Smooth muscle cell of the brain vasculature (primary cell): Measurements from ENCODE around the gene MUC5B.

Experiments
- DNase-seq: peaks from one replicate; pipeline ENCODE4 v3.0.0-alpha.2; 2012; ENCODE audit warnings: low read depth, low spot score

Gene MUC5B

DNA sequence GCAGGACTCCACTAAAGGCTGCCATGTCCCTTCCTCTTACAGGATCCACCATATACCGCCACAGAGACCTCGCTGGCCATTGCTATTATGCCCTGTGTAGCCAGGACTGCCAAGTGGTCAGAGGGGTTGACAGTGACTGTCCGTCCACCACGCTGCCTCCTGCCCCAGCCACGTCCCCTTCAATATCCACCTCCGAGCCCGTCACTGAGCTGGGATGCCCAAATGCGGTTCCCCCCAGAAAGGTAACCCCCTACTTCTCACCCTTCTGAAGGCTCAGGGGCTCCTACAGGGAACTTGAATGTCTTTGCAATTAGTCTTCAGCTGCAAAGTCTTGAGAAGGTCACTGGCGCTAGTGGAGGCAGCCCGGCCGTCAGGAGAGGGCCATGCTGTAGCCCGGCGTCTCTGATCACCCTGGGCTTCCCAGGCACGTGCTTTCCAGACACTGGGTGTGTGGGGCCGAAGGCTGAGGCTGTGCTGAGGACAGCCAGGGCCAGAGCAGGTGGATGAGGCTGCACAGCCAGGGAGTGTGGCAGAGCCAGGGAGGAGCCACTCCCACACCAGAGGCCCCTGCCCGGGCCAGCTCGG is 30.0 kb upstream of the MUC5B start:
- no peak for DNase-seq

DNA sequence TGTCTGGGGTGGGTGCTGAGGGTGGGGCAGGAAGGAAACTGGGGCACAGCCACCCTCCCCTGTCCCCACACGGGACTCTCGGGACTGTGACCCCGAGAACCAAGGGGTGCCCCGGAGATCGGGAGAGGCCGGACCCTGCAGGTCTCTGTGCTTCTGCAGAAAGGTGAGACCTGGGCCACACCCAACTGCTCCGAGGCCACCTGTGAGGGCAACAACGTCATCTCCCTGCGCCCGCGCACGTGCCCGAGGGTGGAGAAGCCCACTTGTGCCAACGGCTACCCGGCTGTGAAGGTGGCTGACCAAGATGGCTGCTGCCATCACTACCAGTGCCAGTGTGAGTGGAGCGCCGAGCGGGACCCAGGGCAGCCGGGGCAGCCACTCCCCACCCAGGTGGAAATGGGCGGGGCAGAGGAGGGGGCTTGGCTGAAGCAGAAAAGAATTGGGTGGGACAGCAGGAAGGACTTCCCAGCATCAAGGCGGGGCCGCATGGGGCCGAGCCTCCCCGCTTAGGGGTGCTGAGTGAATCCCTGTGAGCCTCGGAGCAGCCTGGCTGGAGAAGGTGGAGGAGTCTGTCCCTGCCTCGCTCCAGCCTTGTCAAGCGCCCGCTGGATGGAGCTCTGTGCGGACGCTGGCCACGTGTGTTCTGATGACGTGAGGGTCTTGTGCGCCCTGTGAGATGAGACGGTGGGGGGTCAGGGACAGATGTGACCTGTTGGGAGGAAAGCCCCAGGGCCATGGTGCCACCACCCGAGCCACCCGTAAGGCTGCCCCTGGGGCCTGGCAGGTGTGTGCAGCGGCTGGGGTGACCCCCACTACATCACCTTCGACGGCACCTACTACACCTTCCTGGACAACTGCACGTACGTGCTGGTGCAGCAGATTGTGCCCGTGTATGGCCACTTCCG is 29.3 kb upstream of the MUC5B start:
- no peak for DNase-seq

DNA sequence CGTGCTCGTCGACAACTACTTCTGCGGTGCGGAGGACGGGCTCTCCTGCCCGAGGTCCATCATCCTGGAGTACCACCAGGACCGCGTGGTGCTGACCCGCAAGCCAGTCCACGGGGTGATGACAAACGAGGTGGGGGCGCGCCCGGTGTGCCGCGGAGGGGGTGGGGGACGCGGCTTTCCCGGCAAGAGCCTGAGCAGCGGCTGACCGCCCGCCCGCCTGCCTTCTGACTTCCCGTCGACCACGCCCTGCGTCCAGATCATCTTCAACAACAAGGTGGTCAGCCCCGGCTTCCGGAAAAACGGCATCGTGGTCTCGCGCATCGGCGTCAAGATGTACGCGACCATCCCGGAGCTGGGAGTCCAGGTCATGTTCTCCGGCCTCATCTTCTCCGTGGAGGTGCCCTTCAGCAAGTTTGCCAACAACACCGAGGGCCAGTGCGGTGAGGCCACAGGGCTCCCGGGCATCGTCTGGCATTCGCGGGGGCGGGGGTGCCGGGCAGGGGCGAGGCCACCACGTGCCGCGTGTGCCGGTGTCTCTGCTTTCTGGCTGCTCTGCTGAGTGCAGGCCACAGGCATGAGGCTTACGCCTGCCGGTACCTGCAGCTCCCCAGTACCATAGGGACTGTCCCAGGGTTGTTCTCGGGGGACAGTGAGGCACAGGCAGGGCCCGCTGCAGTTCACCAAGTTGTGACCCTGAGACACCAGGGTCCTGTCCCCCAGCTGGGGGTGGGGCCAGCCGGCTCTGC is 28.5 kb upstream of the MUC5B start:
- DNase-seq, result no peak

DNA sequence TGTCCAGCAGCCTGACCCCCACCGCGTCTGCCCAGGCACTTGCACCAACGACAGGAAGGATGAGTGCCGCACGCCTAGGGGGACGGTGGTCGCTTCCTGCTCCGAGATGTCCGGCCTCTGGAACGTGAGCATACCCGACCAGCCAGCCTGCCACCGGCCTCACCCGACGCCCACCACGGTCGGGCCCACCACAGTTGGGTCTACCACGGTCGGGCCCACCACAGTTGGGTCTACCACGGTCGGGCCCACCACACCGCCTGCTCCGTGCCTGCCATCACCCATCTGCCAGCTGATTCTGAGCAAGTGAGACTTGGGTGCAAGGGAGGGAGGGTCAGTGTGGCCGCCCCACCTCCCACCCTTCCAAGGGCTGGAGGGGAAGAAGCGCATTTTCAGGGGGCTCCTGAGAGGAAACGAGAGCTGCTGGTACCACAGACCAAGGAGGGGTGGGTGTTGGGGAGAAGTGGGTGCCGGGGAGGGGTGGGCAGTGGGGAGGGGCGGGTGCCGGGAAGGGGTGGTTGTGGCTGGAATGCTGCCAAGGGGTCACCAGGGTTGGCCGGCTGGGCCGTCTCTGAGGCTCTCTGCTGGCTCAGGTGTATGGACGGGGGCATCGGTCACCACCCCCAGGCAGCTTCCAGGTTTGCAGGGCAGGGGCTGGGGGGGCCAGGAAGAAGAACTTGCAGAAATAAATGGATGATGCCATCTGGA is 27.7 kb upstream of the MUC5B start:
- no peak for DNase-seq

DNA sequence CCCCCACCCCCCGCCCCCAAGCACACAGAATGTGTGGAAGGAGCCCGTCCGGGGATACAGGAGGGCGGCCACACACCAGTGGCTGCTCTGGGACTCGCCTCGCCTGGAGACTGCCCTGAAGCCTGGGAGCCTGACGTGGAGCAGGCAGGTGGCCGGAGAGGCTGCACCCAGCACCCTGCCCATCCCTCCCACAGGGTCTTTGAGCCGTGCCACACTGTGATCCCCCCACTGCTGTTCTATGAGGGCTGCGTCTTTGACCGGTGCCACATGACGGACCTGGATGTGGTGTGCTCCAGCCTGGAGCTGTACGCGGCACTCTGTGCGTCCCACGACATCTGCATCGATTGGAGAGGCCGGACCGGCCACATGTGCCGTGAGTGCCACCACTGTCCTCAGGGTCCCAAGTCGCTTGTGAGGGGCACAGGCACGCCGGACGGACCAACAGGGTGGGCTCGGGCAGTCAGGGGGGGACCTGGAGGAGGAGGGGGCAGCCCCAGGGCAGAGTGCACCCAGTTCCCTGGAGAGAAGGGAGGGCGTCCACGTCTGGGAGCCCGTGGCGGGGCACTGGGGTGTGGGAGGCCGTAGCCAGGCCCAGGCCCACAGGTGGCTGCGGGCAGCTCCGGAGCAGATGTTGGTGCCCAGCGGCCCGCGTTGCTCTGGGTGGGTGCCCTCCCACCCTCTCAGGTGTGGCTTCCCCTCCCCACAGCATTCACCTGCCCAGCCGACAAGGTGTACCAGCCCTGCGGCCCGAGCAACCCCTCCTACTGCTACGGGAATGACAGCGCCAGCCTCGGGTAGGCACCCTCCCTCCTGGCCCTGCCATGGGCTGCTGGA is 27.0 kb upstream of the MUC5B start:
- no peak for DNase-seq

DNA sequence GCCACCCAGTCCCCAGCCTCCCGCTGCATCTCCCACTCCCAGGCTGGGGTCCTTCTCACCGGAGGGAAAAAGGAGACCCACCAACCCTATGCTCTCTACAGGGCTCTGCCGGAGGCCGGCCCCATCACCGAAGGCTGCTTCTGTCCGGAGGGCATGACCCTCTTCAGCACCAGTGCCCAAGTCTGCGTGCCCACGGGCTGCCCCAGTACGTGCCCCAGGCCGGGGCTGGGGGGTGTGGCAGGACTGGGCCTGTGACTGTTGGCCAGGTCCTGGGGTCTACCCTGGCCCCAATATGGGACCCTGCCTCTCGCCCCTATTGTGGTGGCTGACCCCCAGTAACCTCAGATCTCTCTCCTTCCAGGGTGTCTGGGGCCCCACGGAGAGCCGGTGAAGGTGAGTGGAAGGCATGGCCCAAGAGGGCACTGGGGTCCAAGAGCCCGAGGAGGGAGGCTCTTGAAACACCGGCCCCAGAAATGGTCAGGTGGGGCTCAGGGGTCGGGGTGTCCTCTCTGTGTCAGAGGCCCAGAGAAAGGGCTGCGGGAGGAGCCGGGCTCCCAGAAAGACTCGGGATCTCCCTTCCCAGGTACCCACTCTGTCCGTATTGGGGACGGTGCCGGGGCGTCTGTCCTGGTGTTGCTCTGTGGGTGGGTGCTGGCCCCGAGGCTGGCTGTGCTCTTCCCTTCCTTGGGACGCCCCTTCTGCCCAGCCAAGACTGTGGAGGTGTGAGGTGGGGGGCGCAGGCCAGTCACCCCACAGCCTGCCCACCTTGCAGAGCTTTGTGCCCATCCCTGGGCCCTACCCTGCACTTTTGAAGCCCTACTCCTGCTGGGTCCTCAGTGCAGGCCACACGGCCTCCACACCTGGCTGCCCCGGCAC is 26.1 kb upstream of the MUC5B start:
- DNase-seq, result no peak

DNA sequence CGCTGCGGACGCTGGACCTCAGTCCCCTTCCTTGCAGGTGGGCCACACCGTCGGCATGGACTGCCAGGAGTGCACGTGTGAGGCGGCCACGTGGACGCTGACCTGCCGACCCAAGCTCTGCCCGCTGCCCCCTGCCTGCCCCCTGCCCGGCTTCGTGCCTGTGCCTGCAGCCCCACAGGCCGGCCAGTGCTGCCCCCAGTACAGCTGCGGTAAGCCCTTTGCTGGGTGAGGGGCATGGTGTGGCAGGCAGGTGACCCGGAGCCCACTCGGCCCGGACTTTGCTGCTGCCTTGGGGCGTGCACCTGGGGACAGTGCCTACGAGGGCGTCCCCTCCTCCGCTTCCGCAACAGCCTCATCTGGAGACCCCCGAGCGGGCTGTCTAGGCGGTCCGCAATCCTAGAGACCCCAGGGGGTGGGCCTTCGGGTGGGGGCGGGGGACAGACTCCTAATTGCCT is 25.4 kb upstream of the MUC5B start:
- no peak for DNase-seq

DNA sequence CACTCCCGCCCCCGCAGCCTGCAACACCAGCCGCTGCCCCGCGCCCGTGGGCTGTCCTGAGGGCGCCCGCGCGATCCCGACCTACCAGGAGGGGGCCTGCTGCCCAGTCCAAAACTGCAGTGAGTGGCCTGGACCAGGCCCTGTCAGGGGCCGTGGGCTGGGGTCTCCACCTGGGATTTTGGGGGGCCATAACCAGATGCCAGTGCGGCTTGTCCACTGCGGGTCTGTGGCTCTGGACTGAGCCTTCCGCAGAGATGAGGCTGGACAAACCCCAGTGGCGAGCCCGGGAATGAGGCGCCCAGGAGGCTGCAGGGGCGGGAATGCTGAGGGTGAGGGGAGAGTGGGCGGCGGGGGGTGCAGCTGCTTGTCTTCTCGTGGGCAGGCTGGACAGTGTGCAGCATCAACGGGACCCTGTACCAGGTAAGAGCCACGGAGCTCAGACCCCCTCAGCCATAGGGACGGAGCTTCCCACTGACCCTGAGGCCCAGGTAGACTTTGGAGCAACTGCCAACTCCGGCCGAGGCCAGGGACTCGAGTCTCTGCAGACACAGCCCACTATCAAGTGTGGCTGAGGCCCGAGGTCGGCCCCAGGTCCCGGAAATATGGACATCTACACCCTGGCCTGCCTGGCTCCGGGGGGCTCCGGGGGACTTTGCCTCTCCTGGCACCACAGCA is 24.8 kb upstream of the MUC5B start:
- no peak for DNase-seq

DNA sequence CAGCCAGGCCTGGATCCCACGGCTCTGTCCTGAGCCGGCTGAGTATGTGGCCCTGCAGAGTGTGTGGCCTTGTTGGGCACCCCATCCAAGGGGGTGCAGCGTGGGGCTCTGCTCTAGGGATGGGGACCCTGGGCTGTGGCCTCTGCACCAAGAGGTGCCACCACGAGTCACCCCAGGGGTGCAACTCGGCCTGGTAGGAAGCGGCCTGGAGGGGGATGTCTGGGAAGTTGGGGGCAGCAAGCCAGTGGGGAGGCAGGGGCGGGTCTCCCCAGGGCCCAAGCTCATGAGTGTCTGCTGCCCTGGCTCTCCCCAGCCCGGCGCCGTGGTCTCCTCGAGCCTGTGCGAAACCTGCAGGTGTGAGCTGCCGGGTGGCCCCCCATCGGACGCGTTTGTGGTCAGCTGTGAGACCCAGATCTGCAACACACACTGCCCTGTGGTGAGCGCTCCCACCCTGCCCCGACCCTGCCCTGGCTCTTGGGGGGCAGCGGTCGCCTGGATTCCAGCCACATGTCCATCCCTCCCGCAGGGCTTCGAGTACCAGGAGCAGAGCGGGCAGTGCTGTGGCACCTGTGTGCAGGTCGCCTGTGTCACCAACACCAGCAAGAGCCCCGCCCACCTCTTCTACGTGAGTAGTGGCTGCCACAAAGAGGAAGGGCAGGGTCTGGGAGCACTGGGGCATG is 24.2 kb upstream of the MUC5B start:
- DNase-seq, result no peak

DNA sequence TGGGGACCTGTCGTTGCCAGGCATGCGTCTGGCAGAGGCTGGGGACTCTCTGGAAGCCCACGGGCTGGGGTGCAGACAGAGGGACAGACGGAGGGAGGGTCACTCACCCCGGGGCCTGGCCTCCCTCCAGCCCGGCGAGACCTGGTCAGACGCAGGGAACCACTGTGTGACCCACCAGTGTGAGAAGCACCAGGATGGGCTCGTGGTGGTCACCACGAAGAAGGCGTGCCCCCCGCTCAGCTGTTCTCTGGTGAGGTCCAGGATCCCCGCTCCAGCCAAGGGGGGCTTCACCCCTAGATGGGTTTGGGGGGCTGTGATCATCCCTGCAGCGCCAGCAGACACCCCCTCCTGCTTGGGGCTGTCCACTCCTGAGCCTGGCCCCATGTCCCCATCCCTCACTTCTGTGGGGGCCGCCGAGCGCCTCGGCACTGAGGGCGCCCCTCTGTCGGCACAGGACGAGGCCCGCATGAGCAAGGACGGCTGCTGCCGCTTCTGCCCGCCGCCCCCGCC is 23.6 kb upstream of the MUC5B start:
- DNase-seq, result no peak

DNA sequence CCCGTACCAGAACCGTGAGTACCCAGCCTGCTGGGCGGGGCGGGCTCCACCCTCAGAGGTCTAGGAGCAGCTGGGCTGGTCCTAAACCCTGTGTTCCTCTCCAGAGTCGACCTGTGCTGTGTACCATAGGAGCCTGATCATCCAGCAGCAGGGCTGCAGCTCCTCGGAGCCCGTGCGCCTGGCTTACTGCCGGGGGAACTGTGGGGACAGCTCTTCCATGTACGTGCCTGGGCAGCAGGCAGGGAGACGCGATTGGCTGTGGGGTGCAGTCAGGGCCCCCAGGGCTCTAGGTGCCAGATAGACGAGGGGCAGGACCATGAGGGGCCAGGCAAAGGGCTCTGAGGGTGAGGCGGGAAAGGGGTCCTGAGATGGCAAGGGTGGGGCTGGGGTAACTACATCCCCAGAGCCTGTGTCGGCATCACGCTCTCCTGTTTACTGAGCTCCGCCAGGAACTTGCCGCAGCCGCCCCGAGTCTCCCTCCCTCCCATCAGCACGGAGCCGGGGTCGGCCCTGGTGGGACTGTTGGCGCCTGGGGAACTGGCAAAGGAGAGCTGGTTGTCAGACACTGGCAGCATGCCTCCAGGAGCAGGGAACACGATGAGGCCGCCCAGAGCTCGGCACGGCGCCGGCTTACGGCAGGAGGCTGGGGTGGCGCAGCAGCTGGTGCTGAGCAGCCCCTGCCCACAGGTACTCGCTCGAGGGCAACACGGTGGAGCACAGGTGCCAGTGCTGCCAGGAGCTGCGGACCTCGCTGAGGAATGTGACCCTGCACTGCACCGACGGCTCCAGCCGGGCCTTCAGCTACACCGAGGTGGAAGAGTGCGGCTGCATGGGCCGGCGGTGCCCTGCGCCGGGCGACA is 22.9 kb upstream of the MUC5B start:
- DNase-seq, result no peak

DNA sequence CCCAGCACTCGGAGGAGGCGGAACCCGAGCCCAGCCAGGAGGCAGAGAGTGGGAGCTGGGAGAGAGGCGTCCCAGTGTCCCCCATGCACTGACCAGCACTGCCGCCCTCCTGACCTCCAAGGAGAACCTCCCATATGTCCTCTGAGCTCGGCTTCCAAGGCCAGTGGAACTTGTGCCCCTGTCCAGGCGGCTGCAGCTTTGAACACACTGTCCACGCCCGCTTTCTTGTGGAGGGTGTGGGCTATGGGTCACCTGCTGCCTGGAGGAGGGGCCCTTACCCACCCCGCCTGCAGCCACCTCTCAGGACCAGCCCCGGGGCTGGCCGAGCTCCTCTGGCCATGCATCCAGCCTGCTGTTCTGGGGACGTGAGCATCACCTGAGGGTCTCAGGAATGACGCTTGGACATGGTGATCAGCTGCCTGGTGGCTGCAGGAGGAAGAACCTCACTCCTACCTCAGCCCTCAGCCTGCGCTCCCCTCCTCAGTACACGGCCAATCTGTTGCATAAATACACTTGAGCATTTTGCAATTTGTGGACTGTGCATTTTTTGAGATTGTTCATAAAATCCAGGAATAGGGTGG is 22.2 kb upstream of the MUC5B start:
- DNase-seq, result no peak

DNA sequence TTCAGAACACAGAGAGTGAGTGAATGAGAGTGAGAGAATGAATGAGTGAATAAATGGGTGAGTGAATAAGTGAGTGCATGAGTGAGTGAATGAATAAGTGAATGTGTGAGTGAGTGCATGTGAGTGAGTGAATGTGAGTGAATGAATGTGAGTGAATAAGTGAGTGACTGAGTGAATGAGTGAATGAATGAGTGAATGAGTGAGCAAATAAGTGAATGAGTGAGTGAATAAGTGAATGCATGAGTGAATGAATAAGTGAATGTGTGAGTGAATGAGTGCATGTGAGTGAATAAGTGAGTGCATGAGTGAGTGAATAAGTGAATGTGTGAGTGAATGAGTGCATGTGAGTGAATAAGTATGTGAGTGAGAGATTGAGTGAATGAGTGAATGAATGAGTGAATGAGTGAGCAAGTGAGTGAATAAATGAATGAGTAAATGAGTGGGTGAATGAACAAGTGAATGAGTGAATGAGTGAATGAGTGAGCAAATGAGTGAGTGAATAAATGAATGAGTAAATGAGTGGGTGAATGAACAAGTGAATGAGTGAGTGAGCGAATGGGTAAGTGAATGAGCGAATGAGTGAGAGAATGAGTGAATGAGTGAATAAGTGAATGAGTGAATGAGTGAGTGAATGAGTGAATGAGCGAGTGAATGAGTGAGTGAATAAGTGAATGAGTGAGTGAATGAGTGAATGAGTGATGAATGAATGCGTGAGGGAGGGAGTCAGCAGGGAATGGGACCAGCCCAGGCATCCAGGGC is 21.3 kb upstream of the MUC5B start:
- DNase-seq, result no peak

DNA sequence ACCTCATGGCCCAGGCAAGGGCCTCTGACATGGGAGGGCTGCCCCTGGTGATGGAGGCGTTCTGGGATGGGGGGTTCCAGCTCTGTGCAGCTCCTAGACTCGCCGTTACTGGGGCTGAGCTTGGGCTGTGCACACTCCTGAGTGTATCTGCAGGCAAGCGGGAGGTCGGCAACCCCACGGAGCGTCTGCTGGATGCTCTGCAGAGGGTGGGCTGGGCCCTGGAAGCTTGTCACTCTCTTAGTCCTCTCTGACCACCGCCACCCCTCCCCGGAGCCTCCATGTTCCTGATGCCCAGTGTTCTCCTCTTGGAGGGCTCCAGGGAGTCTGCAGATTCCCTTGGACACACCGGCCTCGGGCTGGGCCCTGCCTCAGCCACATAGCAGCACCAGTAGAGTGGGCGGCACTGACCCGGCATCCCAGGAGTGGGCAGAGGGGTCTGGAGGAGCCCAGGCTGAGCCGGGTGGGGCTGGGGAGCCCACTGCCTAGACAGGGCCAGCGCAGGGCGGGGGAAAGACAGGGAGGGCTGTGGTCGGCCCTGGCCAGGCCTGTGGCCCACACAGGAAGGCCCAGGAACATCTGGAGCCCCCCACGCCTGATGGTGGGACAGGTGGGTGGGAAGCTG is 20.6 kb upstream of the MUC5B start:
- no peak for DNase-seq

DNA sequence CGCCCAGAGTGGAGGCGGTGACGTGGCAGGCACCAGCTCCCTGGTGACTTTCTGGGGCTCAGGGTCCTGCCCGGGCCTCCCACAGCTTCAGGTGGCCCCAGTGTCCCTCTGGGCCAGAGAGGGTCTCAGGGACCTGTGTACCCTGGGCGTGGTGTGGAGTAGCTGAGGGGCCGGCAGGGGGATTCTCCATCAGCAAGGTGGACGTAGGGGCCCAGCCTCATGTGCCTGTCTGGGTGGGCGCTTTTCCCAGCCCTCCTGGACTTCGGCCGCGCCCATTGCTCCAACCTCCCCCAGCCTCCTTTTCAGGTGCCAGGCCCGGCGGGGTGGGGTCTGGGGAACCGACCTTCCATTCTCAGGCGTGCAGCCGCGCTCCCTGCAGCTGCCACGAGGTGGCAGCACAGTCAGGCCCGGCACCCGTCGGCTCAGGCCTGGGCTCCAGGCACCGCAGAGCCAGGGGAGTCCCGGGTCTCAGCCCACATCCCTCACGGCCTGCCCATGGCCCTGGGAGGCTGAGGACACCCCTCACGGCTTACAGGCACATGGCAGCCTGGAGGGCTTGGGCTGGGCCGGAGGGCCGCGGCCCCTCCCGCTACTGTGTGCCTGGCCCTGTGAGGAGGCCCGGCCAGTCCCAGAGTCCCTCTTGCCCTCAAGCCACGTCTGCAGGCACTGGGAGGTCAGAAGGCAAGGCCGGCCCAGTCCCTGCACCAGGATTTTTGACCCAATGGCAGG is 19.9 kb upstream of the MUC5B start:
- no peak for DNase-seq
